Suppressor macrophage treated with lipopolysaccharide for 4 hours (primary cell): ENCODE results near the gene GTF3C1.

Source experiments
- DNase-seq: peaks from one replicate; pipeline ENCODE4 v3.0.0-alpha.2; 2020

The GTF3C1 gene

GRCh38 chr16:27482397-27483087, 67.2 kb downstream of the GTF3C1 start:
- DNase-seq, result no peak

GRCh38 chr16:27481282-27481934, 68.3 kb downstream of the GTF3C1 start:
- no peak for DNase-seq

GRCh38 chr16:27480761-27481160, 69.0 kb downstream of the GTF3C1 start:
- no peak for DNase-seq

GRCh38 chr16:27476240-27476639, 73.5 kb downstream of the GTF3C1 start:
- no peak for DNase-seq

GRCh38 chr16:27475561-27475960, 74.2 kb downstream of the GTF3C1 start:
- no peak for DNase-seq

GRCh38 chr16:27474921-27475320, 74.8 kb downstream of the GTF3C1 start:
- no peak for DNase-seq

GRCh38 chr16:27474041-27474440, 75.7 kb downstream of the GTF3C1 start:
- DNase-seq, result no peak

- no peak for DNase-seq
Observed at GRCh38 chr16:27473101-27473900, 76.4 kb downstream of the GTF3C1 start.

GRCh38 chr16:27472091-27473020, 77.4 kb downstream of the GTF3C1 start:
- no peak for DNase-seq

- no peak for DNase-seq
Observed at GRCh38 chr16:27471661-27472060, 78.1 kb downstream of the GTF3C1 start.

GRCh38 chr16:27470567-27471431, 78.9 kb downstream of the GTF3C1 start:
- DNase-seq, result no peak

GRCh38 chr16:27468941-27469531, 80.7 kb downstream of the GTF3C1 start:
- no peak for DNase-seq

GRCh38 chr16:27465483-27465879, 84.2 kb downstream of the GTF3C1 start:
- DNase-seq, result no peak

GRCh38 chr16:27464626-27465482, 84.9 kb downstream of the GTF3C1 start:
- no peak for DNase-seq

- no peak for DNase-seq
Observed at GRCh38 chr16:27463741-27464591, 85.7 kb downstream of the GTF3C1 start.

GRCh38 chr16:27462846-27463682, 86.6 kb downstream of the GTF3C1 start:
- no peak for DNase-seq

- no peak for DNase-seq
Observed at GRCh38 chr16:27462200-27462845, 87.4 kb downstream of the GTF3C1 start.
